CD1c-positive myeloid dendritic cell (primary cell): ENCODE results near the gene EXOC3.
"Not testable (repeated sequence)": the region's sequence is repeated elsewhere in the genome, so short reads cannot be mapped to it uniquely, and the experiment has no call there.

Experiments used
- DNase-seq: peaks from one replicate; pipeline ENCODE4 v3.0.0-alpha.2; 2016; ENCODE audit errors: extremely low spot score

Gene EXOC3

DNA sequence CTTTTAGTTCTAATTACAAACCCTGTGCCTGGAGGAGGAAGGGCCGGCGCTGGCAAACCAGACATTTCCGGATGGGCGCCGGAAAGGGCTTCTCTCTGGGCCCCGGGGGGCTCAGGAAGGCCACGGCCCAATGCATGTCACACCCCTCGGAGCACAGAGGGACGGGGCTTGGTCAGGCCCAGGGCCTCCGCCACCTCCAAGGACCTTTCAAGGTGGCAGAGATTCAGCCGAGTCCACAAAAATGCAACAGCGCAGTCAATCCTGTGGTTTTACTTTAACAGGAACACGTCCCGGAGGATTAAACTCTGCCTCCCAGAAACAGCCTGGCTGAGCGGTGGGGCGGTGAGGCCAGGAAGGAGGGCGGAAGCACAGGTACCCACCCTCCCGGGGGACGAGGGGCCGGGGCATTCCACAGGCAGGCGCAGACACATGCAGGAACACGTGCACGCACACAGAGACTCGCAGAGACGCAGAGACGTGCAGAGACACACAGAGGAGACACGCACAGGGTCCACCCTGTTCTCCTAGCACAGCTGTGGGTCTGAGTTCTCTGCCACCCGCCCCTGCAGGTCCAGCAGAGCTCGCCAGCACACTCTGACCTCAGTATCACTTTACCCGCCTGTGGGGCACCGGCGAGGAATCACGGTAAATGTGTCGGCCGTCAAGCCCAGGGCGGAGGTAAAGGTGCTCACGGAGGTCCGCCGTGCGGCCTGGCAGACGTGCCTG is 58.3 kb downstream of the EXOC3 start:
- DNase-seq: no peak

DNA sequence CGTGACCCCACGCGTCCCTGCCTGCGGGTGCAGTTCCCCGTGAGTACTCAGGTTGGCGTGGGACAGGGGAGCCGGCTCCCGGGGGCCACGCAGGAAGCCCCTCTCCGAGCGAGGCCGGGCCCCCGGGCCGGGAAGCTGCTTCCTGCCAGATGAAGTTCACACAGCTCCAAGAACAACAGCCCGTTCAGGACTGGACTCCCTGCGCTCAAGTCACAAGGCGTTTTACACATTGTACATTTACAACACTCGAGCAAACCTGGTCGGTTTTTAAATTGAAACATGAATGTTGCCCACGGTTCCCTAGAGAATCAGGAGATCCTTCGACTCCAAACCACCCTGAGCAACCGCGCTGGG is 58.8 kb downstream of the EXOC3 start:
- DNase-seq: no peak

DNA sequence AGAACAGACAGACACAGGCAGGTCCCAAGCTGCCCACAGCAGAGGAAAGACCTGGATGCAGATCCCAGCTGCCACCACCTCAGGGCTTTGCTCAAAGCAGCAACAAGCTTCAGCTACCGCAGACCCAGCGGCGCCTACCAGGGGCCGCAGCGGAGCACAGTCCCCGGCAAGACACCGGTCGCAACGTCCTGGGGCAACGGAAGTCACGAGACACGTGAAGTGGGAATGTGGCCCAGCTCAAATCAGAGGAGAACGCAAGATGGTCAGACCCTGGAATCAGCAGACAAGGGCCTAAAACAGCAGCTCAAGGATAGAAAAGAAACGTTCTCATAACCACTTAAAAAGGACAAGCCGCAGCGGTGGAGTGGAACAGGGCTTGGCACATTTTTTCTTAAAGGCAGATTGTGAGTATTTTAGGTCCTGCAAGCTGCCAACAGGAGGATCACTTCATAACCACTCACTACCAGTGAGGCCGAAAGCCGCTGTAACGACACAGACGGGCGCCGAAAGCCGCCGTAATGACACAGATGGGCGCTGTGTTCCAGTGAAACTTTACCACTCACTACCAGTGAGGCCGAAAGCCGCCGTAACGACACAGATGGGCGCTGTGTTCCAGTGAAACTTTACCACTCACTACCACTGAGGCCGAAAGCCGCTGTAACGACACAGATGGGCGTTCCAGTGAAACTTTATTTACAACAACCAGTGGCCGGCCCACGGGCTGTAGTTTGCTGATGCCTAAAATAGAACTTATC is 59.5 kb downstream of the EXOC3 start:
- DNase-seq: no peak

DNA sequence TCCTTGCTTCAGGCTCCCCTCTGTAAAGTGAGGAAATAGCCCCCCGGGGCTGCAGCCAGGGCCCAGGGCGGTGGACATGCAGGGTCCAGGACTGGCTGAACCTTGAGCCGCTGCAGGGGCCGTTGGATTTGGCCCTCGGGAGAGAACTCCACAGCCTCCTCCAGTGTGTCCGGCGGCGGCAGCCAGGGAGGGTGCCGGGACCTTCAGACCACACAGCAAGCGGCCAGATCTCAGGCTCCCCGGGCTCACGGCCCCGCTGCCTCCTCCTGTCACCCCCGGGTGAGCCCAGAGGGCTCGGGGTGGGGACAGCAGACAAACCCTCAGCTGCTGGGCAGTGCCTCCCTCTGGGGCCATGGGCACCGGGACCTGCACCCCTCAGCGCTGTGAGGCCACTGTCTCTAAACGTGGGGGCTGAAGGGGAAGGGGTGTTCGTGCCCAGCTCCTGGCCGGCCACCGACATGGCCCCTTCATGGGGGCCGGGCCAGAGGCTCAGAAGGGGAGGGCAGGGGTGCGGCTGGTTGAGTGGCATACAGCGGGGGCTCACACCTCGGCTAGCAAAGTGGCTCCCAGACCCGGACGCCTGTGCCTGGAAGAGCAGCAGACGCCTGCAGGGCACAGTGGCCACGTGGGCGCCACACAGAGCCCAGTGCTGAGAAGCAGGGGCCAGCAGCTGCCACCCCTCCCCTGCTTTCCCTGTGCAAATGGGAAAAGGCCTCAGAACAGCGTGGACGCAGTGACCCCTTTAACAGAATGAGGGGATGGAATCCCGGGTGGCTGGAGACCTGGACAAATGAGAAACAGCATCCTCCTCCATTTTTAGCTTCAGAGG is 61.6 kb downstream of the EXOC3 start:
- no peak for DNase-seq

DNA sequence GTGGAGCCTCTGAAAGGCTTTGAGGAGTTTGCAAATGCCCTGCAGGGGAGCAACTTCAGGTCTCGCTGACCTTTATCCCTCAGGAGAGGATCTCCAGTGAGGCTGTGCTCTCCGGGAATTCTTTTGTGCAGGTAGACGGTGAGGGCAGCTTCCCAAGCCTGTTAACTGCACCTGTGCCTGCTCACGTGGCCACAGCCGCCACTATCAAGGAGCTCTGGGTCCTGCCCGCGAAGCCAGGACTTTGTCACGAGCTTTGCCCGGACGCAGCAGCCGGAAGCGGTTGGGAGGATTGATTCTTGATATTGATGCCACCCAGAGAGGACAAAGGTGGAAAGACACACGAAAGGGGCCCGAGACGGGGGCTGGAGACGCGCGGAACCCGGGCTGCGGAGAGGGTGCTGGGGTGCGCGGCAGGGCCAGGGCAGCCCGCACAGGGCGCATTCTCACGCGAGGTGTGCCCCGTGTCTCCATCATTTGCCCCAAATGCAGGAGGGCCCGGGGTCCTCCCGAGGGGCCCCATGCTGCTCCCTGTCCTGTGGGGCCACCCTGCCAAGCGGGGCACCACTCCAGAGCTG is 63.1 kb downstream of the EXOC3 start:
- DNase-seq: no peak

DNA sequence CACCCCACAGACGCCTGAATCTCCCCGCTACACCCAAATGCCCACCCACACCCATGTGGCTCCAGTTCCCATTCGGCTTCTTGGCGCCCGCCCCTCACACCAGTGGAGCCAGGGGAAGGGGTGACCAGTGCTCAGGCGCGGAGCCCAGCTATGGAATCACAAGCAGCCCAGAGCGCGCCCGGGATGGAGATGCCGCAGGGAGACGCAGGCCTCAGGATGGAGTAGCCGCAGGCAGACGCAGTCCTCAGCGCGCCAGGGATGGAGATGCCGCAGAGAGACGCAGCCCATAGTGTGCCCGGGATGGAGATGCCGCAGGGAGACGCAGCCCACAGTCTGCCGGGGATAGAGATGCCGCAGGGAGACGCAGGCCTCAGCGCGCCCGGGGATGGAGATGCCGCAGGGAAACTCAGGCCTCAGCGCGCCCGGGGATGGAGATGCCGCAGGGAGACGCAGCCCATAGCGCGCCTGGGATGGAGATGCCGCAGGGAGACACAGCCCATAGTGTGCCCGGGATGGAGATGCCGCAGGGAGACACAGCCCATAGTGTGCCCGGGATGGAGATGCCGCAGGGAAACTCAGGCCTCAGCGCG is 65.1 kb downstream of the EXOC3 start:
- DNase-seq: not testable (repeated sequence)

DNA sequence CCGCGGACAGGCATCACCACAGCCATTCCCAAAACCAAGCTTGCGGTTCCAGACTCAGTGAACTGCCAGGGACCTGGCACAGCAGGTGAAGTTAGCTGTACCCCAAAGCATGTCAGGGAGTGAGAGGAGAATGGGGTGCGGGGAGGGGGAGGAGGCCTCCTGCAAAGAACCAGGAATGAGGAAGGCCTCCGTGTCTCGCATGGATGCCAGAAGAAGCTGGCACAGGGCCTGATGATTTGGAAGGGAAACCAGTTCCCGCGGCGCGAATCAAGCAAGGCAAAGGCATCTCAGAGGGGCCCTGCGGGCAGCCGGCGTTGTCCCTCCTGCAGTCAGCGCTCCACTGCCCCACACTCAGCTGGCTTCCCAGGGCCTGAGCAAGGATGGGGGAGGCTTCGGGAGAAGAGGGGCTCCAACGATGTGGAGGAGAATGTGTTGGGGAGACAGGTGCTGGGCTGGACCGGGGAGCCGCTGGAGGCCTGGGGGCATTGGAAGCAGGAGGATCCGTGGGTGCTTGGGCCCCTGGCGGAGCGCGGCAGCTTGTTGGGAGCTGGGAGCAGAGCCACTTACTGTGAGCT is 66.7 kb downstream of the EXOC3 start:
- no peak for DNase-seq

DNA sequence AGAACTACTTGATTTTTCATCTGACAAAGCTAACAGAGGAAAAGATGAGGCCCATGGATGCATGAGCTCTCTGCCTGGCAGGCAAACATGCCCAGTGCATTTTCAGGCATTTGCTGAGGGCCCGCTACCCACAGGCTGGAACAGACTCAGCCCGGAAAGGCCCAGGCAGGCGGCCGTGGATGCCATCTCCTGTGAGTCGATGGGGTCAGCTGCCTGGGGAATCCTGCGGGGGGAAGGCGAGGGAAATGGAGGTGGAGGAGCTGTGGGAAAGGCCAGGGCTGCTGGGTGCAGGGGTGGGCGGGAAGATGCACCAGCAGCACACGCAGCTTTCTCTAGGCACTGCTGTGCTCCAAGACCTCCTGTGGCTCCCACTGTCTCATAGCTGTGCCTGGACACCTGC is 67.5 kb downstream of the EXOC3 start:
- DNase-seq: no peak

DNA sequence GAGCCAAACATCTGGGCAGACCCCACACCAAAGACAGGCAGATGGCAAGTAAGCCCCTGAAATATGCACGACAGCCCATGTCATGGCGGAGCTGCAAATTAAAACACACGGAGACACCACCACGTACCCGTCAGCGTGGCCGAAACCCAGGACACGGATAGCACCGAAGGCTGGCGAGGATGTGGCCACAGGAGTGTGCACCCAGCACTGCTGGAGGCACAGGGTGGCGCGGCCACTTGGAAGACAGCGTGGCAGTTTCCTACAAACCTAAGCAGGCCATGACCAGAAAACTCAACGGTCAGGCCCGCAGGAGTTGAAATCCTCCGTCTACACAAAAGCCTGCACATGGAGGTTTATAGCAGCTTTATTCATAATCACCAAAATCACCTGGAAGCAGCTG is 68.5 kb downstream of the EXOC3 start:
- no peak for DNase-seq

DNA sequence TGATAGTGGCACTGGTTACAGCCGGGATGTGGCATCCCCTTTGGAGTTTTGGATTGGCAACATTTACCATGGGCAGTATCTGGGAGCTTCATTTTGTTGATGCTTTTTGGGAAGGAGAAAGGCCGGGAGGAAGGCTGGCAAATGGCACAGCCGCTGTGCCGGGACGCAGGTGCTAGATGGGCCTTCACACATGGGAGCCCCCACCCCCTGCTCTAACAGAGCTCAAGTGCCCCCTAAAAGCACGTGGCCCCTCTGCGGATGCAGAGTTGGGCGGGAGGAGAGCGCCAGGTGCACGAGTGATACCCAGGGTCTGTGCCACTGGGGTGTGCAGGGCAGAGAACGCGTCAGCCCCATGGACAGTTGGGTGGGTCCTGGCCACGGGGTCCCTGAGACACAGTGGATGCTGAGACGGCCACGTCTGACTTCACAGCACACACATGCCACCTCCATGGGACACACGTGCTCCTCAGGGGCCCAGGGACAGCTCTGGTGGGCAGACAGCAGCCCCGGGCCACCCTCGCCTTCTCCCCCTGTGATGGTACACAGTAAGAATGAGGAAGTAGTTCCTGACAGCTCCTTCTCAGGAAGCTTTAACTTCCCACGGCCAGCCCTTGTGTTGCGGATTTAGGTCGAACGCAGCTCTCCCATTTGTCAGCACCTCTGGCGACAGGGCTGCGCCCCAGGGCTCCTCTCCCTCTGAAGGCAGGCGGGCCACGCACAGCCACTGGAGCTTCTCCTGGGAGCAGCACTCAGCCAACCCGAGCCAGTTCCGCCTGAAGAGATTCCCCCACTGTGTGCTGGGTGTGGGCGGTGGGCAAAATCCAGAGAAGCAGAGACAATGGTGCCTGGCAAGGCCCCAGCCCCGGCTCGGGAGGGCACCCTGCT is 70.5 kb downstream of the EXOC3 start:
- DNase-seq: peak; percentile 78

DNA sequence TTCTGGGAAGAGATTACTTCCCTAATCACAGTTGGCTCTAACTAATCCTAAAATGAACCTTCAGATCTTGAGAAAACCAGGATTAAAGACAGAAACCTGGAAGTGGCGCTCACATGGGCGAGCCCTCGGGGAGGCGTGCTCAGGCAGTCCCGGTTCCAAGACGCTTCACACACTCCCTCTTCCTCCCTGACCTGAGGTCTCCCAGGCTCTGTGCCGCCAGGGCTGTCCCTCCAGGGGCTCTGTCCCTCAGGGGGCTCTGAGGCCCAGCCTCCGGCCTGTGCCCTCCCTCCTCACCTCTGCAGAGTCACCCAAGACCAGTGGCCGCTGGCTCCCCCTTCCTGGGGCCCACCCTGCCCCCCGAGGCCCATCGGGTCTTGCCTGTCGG is 71.1 kb downstream of the EXOC3 start:
- no peak for DNase-seq

DNA sequence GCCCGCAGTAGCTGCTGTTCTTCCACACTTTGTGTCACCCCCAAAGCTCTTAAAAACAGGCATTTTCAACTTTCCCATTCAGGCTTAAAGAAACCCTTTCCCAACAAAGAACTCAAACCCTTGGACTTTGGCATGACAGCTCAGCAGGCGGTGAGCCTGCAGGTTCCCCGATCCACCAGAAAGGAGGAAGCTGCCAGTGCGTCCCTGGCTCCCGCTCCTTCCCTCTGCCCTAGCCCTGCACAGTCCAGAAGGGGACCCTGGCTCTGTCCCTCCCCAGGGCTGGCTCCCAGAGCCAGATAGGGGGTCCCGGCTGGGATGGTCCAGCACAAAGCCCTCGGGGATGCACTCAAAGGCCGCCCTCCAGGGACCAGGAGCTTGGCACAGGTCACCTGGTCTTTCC is 71.7 kb downstream of the EXOC3 start:
- DNase-seq: peak; percentile 13

DNA sequence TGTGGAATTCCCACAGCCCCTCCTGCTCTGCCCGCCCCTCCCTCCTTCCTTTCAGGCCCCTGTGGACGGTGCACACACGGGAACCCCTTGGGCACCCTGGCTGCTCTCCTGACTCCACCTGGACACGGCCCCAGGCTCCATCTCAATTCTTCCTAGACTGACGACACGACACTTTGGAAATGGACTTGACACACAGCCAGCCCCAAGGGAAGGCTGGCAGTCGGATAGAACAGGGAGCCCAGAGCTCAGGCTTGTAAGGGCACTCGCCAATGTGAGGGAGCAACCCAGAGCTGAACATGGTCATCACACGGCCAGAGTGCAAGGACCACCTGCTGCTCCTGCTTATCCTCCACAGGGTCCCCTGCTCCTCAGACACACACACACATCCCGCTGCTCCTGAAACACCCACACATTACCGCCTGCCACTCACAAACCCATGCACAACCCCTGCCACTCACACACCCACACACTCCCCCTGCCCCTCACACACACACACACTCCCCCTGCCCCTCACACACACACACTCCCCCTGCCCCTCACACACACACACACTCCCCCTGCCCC is 72.4 kb downstream of the EXOC3 start:
- no peak for DNase-seq

DNA sequence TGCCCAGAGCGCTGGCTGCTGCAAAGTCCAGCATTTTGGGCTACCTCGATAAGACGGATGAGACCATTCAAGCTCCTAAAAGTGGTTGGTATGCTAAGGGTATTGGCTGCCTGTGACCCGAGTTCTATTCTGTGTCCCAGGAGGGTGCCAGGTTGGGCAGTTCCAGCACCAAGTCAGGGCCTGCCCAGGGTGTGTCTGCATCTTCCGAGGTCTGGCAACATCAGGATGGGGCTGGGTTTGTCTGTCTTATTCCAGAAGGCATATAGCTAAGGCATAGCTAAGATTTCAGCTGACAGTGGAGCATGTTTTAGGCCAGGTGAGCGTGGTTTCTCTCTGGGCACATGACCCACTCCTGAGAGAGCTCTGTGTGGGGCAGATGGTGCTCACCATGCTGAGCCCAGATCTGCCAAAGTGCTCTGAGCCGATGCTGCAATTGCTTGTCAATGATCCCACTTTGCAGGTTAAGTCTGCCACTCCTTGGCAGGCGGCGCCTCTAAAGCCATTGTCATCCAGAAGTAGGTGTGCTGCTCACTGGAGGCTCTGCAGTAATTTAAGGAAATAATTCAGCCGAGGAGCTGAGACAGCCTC is 73.5 kb downstream of the EXOC3 start:
- DNase-seq: no peak
